ENCODE measurements around the gene IKBKE. TPM values are rescaled to one million over a fixed set of nuclear protein-coding genes. Genes with fewer than 3 reads are reported as not detected.
A peak's percentile ranks its signal among the peaks of the same experiment; 100 is the strongest.

The IKBKE gene
- total and polyA plus RNA-seq, 10 of the 15 experiments (the other 5 are each of a cell fraction or from before 2014, with no cell fraction given), result 12.8 to 35.1 (median 23.1) TPM

- TF ChIP-seq, protein P1, sequence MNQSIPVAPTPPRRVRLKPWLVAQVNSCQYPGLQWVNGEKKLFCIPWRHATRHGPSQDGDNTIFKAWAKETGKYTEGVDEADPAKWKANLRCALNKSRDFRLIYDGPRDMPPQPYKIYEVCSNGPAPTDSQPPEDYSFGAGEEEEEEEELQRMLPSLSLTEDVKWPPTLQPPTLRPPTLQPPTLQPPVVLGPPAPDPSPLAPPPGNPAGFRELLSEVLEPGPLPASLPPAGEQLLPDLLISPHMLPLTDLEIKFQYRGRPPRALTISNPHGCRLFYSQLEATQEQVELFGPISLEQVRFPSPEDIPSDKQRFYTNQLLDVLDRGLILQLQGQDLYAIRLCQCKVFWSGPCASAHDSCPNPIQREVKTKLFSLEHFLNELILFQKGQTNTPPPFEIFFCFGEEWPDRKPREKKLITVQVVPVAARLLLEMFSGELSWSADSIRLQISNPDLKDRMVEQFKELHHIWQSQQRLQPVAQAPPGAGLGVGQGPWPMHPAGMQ (IDR thresholded peaks at IDR 0.05; ENCODE audit: borderline replicate concordance), result no peak
- TF ChIP-seq, protein P2, sequence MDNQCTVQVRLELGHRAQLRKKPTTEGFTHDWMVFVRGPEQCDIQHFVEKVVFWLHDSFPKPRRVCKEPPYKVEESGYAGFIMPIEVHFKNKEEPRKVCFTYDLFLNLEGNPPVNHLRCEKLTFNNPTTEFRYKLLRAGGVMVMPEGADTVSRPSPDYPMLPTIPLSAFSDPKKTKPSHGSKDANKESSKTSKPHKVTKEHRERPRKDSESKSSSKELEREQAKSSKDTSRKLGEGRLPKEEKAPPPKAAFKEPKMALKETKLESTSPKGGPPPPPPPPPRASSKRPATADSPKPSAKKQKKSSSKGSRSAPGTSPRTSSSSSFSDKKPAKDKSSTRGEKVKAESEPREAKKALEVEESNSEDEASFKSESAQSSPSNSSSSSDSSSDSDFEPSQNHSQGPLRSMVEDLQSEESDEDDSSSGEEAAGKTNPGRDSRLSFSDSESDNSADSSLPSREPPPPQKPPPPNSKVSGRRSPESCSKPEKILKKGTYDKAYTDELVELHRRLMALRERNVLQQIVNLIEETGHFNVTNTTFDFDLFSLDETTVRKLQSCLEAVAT (IDR thresholded peaks at IDR 0.05), result peak; percentile 97
- TF ChIP-seq ZNF274 (IDR thresholded peaks at IDR 0.05; ENCODE audit: insufficient read depth, insufficient read length) (no peak), ZNF24 (IDR thresholded peaks at IDR 0.05) (no peak), PML (IDR thresholded peaks at IDR 0.05; ENCODE audit: low read length) (peak; percentile 64; the same call in 1 of the 2 replicates), STAT3 (IDR thresholded peaks at IDR 0.05; ENCODE audit: low read depth, low read length) (no peak), POLR2A (IDR thresholded peaks at IDR 0.05; ENCODE audit: low read depth, low read length) (no peak), SUZ12 (IDR thresholded peaks at IDR 0.05; ENCODE audit: unreplicated experiment) (no peak), TCF3 (IDR thresholded peaks at IDR 0.05; ENCODE audit: borderline replicate concordance, insufficient read depth, low read depth, low read length) (no peak), PAX8 (IDR thresholded peaks at IDR 0.05) (no peak), POU2F2 (IDR thresholded peaks at IDR 0.05; ENCODE audit: borderline replicate concordance, low read depth, low read length) (no peak), CBX5 (IDR thresholded peaks at IDR 0.05; ENCODE audit: low read depth) (no peak), NR2C2 (IDR thresholded peaks at IDR 0.05; ENCODE audit: borderline replicate concordance, control insufficient read depth, insufficient read length, low read depth) (no peak), EZH2 (IDR thresholded peaks at IDR 0.05; ENCODE audit: borderline replicate concordance, control insufficient read depth, low read depth, low read length) (no peak), FOXM1 (IDR thresholded peaks at IDR 0.05; ENCODE audit: low read depth, low read length) (peak; percentile 73; the same call in 1 of the 2 replicates), SMAD1 (IDR thresholded peaks at IDR 0.05; ENCODE audit: low read depth, partially characterized antibody) (peak; percentile 62), EED (IDR thresholded peaks at IDR 0.05; ENCODE audit: low read depth) (peak; percentile 97), NFYB (IDR thresholded peaks at IDR 0.05; ENCODE audit: insufficient read depth, low read depth, low read length) (peak; percentile 45)
- TF ChIP-seq, protein P3, sequence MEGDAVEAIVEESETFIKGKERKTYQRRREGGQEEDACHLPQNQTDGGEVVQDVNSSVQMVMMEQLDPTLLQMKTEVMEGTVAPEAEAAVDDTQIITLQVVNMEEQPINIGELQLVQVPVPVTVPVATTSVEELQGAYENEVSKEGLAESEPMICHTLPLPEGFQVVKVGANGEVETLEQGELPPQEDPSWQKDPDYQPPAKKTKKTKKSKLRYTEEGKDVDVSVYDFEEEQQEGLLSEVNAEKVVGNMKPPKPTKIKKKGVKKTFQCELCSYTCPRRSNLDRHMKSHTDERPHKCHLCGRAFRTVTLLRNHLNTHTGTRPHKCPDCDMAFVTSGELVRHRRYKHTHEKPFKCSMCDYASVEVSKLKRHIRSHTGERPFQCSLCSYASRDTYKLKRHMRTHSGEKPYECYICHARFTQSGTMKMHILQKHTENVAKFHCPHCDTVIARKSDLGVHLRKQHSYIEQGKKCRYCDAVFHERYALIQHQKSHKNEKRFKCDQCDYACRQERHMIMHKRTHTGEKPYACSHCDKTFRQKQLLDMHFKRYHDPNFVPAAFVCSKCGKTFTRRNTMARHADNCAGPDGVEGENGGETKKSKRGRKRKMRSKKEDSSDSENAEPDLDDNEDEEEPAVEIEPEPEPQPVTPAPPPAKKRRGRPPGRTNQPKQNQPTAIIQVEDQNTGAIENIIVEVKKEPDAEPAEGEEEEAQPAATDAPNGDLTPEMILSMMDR (IDR thresholded peaks at IDR 0.05 in 2 of 3, conservative IDR thresholded peaks at IDR 0.05 in 1 of 3; ENCODE audit: control insufficient read depth in 2 of 3, extremely low read depth in 1 of 3, insufficient read depth in 1 of 3, low read depth in 3 of 3, low read length in 3 of 3), result no peak
- TF ChIP-seq, protein P4, sequence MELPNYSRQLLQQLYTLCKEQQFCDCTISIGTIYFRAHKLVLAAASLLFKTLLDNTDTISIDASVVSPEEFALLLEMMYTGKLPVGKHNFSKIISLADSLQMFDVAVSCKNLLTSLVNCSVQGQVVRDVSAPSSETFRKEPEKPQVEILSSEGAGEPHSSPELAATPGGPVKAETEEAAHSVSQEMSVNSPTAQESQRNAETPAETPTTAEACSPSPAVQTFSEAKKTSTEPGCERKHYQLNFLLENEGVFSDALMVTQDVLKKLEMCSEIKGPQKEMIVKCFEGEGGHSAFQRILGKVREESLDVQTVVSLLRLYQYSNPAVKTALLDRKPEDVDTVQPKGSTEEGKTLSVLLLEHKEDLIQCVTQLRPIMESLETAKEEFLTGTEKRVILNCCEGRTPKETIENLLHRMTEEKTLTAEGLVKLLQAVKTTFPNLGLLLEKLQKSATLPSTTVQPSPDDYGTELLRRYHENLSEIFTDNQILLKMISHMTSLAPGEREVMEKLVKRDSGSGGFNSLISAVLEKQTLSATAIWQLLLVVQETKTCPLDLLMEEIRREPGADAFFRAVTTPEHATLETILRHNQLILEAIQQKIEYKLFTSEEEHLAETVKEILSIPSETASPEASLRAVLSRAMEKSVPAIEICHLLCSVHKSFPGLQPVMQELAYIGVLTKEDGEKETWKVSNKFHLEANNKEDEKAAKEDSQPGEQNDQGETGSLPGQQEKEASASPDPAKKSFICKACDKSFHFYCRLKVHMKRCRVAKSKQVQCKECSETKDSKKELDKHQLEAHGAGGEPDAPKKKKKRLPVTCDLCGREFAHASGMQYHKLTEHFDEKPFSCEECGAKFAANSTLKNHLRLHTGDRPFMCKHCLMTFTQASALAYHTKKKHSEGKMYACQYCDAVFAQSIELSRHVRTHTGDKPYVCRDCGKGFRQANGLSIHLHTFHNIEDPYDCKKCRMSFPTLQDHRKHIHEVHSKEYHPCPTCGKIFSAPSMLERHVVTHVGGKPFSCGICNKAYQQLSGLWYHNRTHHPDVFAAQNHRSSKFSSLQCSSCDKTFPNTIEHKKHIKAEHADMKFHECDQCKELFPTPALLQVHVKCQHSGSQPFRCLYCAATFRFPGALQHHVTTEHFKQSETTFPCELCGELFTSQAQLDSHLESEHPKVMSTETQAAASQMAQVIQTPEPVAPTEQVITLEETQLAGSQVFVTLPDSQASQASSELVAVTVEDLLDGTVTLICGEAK (IDR thresholded peaks at IDR 0.05; ENCODE audit: borderline replicate concordance), result peak; percentile 19; the same call in 1 of the 2 replicates
Measured at GRCh38 chr1:206503591-206504362, 33.5 kb downstream of the IKBKE start (continued).

All from GM12878 (cell line).